ENCODE results near the gene EVX2.

Gene EVX2

DNA sequence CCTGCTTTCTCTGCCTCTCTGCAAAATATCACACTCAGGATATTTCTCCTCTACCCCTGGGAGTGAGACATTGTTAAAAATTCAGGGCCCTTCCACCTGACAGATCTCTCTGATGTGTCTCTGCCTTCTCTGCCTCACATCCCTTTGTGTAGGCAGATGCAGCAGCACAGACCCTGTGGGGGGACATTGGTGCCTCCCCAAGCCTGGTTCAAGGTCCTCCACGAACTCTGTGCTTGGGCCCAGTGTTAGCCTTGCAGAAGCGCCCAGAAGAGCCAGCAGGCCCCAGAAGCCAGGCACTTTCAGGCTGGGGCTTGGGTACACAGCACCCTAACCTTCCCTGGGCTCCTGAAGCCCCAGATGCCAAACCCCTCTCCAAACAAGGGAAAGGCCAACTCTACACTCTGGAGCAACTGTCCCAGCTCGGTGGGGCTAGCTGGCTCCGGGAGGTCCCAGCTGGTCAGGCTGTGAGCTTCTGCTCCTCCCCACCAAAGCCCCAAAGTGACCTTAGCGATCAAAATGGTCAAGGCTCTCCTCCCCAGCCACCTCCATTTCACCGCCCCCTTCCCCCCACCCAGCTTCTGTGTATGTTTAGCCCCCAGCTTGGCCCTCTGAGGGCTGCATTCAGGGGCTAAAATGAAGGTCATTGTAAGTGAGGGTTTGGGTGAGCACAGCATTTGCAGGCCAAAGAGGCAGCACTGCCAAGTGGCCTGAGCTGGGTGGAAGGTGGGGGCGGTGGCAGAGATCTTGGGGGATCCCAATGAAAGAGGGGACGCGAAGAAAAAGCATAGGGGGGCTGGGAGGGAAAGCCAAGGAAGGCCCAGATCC, 41.4 kb upstream of the EVX2 start:
- no peak for TF ChIP-seq ZFX (IDR thresholded peaks at IDR 0.05; ENCODE audit: borderline replicate concordance)
- TF ChIP-seq, protein P1, sequence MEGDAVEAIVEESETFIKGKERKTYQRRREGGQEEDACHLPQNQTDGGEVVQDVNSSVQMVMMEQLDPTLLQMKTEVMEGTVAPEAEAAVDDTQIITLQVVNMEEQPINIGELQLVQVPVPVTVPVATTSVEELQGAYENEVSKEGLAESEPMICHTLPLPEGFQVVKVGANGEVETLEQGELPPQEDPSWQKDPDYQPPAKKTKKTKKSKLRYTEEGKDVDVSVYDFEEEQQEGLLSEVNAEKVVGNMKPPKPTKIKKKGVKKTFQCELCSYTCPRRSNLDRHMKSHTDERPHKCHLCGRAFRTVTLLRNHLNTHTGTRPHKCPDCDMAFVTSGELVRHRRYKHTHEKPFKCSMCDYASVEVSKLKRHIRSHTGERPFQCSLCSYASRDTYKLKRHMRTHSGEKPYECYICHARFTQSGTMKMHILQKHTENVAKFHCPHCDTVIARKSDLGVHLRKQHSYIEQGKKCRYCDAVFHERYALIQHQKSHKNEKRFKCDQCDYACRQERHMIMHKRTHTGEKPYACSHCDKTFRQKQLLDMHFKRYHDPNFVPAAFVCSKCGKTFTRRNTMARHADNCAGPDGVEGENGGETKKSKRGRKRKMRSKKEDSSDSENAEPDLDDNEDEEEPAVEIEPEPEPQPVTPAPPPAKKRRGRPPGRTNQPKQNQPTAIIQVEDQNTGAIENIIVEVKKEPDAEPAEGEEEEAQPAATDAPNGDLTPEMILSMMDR (IDR thresholded peaks at IDR 0.05), result no peak
- no peak overlapping the region for H3K27ac ChIP-seq

DNA sequence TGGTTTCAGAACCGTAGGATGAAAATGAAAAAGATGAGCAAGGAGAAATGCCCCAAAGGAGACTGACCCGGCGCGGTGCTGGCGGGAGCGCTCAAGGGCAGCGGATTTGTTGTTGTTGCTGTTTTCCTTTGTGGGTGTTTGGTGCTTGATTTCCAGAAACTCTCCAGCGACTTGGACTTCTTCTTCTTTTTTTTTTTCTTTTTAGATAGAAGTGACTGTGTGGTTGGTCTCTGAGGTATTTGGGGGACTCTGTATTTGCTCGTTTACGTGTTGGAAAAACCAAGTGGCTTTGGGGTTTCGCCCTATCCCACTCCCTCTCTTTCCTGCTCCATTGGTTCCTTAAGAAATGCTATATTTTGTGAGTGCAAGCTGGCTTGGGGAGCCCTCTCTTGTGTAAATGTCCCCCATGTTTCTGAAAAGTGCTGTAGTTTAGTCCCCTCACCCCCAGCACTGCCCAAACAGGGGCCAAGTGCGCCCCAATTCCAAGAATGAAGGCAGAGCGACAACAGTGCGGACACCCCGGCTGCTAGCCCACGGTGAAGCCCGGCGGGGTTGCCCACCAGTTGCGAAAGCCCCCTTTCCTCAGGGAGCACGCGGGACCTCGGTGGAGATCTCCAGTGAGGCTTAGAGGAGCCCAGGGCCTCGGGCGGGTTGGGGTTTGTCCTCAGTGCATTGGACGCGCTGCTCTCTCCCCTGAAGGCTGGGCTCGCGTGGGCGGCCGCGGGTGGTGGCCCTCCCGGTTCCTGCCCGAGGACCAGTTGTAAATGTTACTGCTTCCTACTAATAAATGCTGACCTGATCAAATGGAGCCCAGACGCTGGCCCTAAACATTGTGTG, 40.6 kb upstream of the EVX2 start:
- H3K27ac ChIP-seq, result no peak overlapping the region
- TF ChIP-seq, protein P1 (IDR thresholded peaks at IDR 0.05), result no peak

DNA sequence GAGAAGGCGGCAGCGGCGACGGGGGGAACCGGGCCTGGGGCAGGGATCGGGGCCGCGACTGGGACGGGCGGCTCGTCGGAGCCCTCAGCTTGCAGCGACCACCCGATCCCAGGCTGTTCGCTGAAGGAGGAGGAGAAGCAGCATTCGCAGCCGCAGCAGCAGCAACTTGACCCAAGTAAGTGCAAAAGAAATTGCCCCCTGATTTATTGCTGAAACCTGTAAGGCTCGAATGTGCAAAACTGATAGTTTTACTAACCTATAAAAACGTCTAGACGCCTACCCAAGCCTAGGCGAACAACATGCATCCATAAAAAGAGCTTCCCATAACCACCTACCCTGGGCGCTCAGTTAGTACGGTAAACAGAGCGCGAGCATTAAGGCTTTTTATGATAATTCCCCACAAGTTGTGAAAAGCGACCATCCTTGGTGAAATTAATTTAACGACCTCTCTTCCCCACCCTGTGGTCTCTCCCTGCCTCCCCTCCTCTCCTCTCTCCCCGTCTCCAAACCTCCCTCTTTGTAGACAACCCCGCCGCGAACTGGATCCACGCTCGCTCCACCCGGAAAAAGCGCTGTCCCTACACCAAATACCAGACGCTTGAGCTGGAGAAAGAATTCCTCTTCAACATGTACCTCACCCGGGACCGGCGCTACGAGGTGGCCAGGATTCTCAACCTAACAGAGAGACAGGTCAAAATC, 39.8 kb upstream of the EVX2 start:
- TF ChIP-seq ZFX (IDR thresholded peaks at IDR 0.05; ENCODE audit: borderline replicate concordance), result no peak
- TF ChIP-seq, protein P1 (IDR thresholded peaks at IDR 0.05), result no peak
- no peak overlapping the region for H3K27ac ChIP-seq

DNA sequence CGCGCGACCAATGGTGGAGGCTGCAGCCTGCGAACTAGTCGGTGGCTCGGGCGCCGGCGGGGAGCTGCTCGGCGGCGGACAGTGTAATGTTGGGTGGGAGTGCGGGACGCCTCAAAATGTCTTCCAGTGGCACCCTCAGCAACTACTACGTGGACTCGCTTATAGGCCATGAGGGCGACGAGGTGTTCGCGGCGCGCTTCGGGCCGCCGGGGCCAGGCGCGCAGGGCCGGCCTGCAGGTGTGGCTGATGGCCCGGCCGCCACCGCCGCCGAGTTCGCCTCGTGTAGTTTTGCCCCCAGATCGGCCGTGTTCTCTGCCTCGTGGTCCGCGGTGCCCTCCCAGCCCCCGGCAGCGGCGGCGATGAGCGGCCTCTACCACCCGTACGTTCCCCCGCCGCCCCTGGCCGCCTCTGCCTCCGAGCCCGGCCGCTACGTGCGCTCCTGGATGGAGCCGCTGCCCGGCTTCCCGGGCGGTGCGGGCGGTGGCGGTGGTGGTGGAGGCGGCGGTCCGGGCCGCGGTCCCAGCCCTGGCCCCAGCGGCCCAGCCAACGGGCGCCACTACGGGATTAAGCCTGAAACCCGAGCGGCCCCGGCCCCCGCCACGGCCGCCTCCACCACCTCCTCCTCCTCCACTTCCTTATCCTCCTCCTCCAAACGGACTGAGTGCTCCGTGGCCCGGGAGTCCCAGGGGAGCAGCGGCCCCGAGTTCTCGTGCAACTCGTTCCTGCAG, 39.1 kb upstream of the EVX2 start, which contains the start of gene HOXD9:
HOXD9 (plus strand) TSS at position 37 of the 728 bp plus-strand sequence; CDS start at position 87, 50 bp downstream.
- H3K27ac ChIP-seq, result no peak within 1 kb of the TSS
- TF ChIP-seq, protein P1 (IDR thresholded peaks at IDR 0.05), result no peak
- TF ChIP-seq ZFX (IDR thresholded peaks at IDR 0.05; ENCODE audit: borderline replicate concordance), result no peak

DNA sequence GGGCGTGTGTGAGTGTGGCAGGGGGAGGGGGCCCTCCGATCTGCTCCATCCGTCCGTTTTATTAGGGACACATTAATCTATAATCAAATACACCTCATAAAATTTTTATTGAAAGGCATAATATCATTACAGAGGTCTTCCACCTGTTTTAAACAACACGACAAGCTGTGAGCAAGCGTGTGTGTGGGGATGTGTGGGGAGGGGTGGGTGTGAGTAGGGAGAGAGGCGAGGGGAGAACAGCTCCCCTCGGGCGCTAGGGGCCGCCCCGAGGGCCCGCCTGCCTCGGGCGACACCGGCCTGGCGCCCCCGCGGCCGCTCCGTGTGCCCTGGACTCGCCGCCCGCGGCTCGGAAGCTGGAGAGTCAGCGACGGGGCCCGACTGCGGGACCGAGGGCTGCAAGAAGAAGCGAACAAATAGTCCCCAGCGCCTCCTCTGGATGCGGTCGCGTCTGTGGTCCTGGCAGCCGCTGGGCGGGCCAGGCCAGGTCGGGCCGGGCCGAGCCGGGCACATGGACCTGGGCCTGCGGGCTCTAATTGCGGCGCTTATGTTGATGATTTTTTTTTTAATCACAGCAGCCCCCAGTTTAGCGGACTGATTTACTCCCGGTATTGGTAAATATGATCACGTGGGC, 38.4 kb upstream of the EVX2 start:
- H3K27ac ChIP-seq, result no peak overlapping the region

More for the DNA sequence above, 38.4 kb upstream of the EVX2 start:
- TF ChIP-seq, protein P1 (IDR thresholded peaks at IDR 0.05), result no peak
- TF ChIP-seq ZFX (IDR thresholded peaks at IDR 0.05; ENCODE audit: borderline replicate concordance), result no peak

All from 22Rv1 (cell line).